Lung (tissue), 12 donors: ENCODE results near the gene MAT2A. TPM values are rescaled to one million over a fixed set of nuclear protein-coding genes. Genes with fewer than 3 reads are reported as not detected.

Experiments
- ATAC-seq: fragments of 200-7000 bp; cut with Tn5 transposase; one replicate; pipeline ENCODE4 v1.9.1; 2020; ENCODE audit warnings: moderate number of reproducible peaks; ENCODE audit not compliant: insufficient read depth, low FRiP score
- DNase-seq, 3 donors: peaks; one replicate each; pipeline ENCODE4 v3.0.0-alpha.2; 2013 to 2017
- H3K27ac ChIP-seq, 2 donors: one replicate each; pipeline ENCODE4 v1.5.1; 2013; ENCODE audit warnings: mild to moderate bottlenecking in 2 of 2, moderate library complexity in 2 of 2, control low read depth in 1 of 2, inconsistent platforms in 1 of 2, low read depth in 1 of 2, low read length in 1 of 2
- H3K27me3 ChIP-seq, 3 donors: one replicate each; pipeline ENCODE4 v1.5.1; 2013; ENCODE audit warnings: low read length in 2 of 3; ENCODE audit not compliant: control insufficient read depth in 3 of 3, insufficient read depth in 3 of 3
- H3K36me3 ChIP-seq, 4 donors: one replicate each; pipeline ENCODE4 v1.5.1; 2013; ENCODE audit warnings: low read length in 4 of 4, mild to moderate bottlenecking in 1 of 4, moderate library complexity in 1 of 4; ENCODE audit not compliant: control insufficient read depth in 4 of 4, insufficient read depth in 4 of 4
- H3K4me1 ChIP-seq, 5 donors: one replicate each; pipeline ENCODE4 v1.5.1; 2013; ENCODE audit warnings: low read length in 5 of 5, mild to moderate bottlenecking in 2 of 5, moderate library complexity in 1 of 5; ENCODE audit not compliant: control insufficient read depth in 5 of 5, insufficient read depth in 5 of 5
- H3K4me3 ChIP-seq: one replicate; pipeline ENCODE4 v1.5.1; 2013; ENCODE audit warnings: mild to moderate bottlenecking, control low read depth, moderate library complexity
- H3K9ac ChIP-seq, 2 donors: one replicate each; pipeline ENCODE4 v1.5.1; 2013; ENCODE audit warnings: low read length in 2 of 2, control low read depth in 1 of 2; ENCODE audit not compliant: insufficient read depth in 1 of 2
- H3K9me3 ChIP-seq, 4 donors: one replicate each; pipeline ENCODE4 v1.5.1; 2013; ENCODE audit warnings: low read length in 3 of 4, mild to moderate bottlenecking in 1 of 4, moderate library complexity in 1 of 4; ENCODE audit not compliant: control insufficient read depth in 4 of 4, insufficient read depth in 3 of 4
- WGBS, 2 donors: extraction: QIAGEN DNeasy Blood & Tissue Kit; methylation state at CpG; one replicate each; pipeline ENCODE4 v1.1.7; 2013; 5-methylcytosine and 5-hydroxymethylcytosine counted together
- polyA plus RNA-seq, 2 donors: library from polyadenylated mRNA; stranded (reverse); fragments of 200-250 nt; gene quantifications; one replicate each; pipeline ENCODE4 v1.2.1, GENCODE V29; 2013
- total RNA-seq, 2 donors: library from RNA; depleted of rRNA in 1 of 2; stranded (reverse); fragments of >200 nt in 1 of 2; gene quantifications; one replicate each; pipeline ENCODE4 v1.2.1, GENCODE V29; 2014 to 2021
- TF ChIP-seq, protein P1 (sequence below): IDR thresholded peaks from 2 replicates; pipeline ENCODE4 v1.5.1; 2012; ENCODE audit warnings: mild to moderate bottlenecking; ENCODE audit errors: control extremely low read depth, extremely low read depth
- donor health status: control.
- donor health status: control.
- donor health status: Bipolar disorder and iron deficiency.
- donor health status: healthy.
- donor health status: DM: yes; HTN: yes; CAD: no.

The MAT2A gene
- total and polyA plus RNA-seq, 4 donors = 79.4 to 228 (median 159) TPM

DNA sequence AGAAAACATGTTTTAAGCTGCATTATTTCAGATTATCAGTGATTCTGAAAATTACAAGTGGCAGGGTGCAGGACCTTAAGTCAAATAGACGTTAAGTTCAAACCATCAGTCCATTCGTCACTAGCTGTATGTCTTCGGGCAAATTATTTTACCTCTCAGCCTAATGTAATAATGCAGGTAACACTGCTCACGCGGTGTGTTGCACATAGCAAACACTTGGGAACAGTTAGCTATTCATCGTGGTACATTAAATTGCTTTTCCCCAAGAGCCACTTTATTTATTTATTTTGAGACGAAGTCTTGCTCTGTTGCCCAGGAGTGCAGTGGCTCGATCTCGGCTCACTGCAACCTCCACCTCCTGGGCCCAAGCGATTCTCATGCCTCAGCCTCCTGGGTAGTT, 10.1 kb downstream of the MAT2A start:
- Histone ChIP-seq H3K4me3 (no peak overlapping the region), H3K36me3 (peaks cover 26 to 48% (median 32%) of the 10 kb centered on the region in 4 donors), H3K27ac (no peak overlapping the region), H3K9me3 (no peaks in the 10 kb centered on the region), H3K4me1 (no peaks in the 10 kb centered on the region), H3K9ac (no peak overlapping the region), H3K27me3 (no peaks in the 10 kb centered on the region)
- DNase-seq (no peak), ATAC-seq (no peak)
- 74 to 93% methylated on average over 10 of the region's 10 CpGs for WGBS, 2 donors
- TF ChIP-seq, protein P1, sequence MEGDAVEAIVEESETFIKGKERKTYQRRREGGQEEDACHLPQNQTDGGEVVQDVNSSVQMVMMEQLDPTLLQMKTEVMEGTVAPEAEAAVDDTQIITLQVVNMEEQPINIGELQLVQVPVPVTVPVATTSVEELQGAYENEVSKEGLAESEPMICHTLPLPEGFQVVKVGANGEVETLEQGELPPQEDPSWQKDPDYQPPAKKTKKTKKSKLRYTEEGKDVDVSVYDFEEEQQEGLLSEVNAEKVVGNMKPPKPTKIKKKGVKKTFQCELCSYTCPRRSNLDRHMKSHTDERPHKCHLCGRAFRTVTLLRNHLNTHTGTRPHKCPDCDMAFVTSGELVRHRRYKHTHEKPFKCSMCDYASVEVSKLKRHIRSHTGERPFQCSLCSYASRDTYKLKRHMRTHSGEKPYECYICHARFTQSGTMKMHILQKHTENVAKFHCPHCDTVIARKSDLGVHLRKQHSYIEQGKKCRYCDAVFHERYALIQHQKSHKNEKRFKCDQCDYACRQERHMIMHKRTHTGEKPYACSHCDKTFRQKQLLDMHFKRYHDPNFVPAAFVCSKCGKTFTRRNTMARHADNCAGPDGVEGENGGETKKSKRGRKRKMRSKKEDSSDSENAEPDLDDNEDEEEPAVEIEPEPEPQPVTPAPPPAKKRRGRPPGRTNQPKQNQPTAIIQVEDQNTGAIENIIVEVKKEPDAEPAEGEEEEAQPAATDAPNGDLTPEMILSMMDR = no peak

DNA sequence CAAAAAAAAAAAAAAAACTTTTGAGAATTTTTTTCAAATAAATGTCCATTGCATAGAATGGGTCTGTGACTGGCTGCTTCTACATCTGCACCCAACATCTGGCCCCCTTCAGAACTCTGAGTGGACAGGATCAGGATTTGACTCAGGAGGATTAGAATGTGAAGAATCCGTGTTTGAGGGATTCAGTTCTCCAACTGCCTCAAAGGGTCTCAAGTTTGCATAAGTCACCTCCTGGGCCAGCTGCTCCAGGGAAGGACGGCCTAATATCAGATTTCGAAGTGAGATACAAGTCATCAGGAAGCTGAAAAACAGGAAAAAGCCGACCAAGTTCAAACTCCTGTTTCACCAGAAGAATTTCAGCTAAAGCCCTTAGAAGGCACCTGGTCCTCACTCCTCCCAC, 10.9 kb downstream of the MAT2A start:
- H3K9me3 ChIP-seq = no peaks in the 10 kb centered on the region
- DNase-seq (no peak), ATAC-seq (no peak)
- H3K27me3 ChIP-seq = no peaks in the 10 kb centered on the region
- TF ChIP-seq, protein P1 = no peak
- peak overlapping the region in 1 of 2 donors; percentile 13 for H3K27ac ChIP-seq
- WGBS, 2 donors = 21 to 45% methylated on average over 4 of the region's 4 CpGs
- H3K4me3 ChIP-seq = no peak overlapping the region
- peaks cover 25 to 47% (median 33%) of the 10 kb centered on the region in 4 donors for H3K36me3 ChIP-seq
- no peak overlapping the region for H3K9ac ChIP-seq
- H3K4me1 ChIP-seq = no peaks in the 10 kb centered on the region

DNA sequence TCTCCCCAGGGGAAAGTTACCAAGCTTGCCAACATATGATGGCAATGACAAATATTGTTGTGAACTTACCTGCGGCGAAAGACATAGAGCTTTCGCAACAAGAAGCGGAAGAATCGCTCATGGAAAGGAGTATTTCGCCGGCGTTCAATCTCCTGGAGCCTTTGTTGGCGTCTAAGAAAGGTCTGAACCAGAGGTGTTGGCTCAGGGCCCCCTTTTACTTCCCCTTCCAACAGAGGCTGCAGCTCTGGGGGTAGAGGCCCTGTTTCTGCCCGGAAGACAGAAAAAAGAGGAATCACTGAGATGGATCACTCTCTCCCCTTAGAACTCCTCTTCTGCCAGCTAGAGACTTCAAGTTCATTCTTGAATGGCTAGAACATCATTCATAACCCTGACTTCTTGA, 11.5 kb downstream of the MAT2A start:
- 29 to 65% methylated on average over 10 of the region's 10 CpGs for WGBS, 2 donors
- H3K27ac ChIP-seq = no peak overlapping the region
- H3K27me3 ChIP-seq = no peaks in the 10 kb centered on the region
- no peak overlapping the region for H3K9ac ChIP-seq
- ATAC-seq (no peak), DNase-seq (no peak)
- no peaks in the 10 kb centered on the region for H3K4me1 ChIP-seq
- H3K9me3 ChIP-seq = no peaks in the 10 kb centered on the region
- peaks cover 19 to 54% (median 32%) of the 10 kb centered on the region in 4 donors for H3K36me3 ChIP-seq
- TF ChIP-seq, protein P1 = no peak
- no peak overlapping the region for H3K4me3 ChIP-seq
